Cardiac fibroblast (primary cell): ENCODE results near the gene ITGA3.

Experiments used
- DNase-seq, 2 donors: peaks; one replicate each; pipeline versions ENCODE4 v3.0.0 to v3.0.0-alpha.2; 2010; ENCODE audit warnings: low read depth in 2 of 2
- H3K4me3 ChIP-seq, 2 donors: replicated peaks in 1 of 2; 1 replicate in 1 of 2; 2 replicates in 1 of 2; pipeline ENCODE4 v1.5.1; 2011; ENCODE audit warnings: low read depth in 2 of 2, low read length in 2 of 2, mild to moderate bottlenecking in 2 of 2, moderate library complexity in 1 of 2
- CTCF ChIP-seq: IDR thresholded peaks from one replicate; pipeline ENCODE4 v1.5.1; 2011; ENCODE audit warnings: low read depth, mild to moderate bottlenecking, low read length, inconsistent platforms

Gene ITGA3

GRCh38 chr17:50107790-50108414 lies 52.0 kb downstream of the ITGA3 start:
- H3K4me3 ChIP-seq, result no peak overlapping the region
- DNase-seq, result peak in 1 of 2 donors; percentile 69
- TF ChIP-seq CTCF, result no peak

GRCh38 chr17:50108556-50108955 lies 52.6 kb downstream of the ITGA3 start:
- no peak for TF ChIP-seq CTCF
- H3K4me3 ChIP-seq, result no peak overlapping the region
- no peak for DNase-seq

- TF ChIP-seq CTCF, result no peak
- no peak overlapping the region for H3K4me3 ChIP-seq
- no peak for DNase-seq
Observed at GRCh38 chr17:50109207-50109606, 53.3 kb downstream of the ITGA3 start.

GRCh38 chr17:50109785-50110184 lies 53.9 kb downstream of the ITGA3 start:
- DNase-seq, result no peak
- H3K4me3 ChIP-seq, result no peak overlapping the region
- TF ChIP-seq CTCF, result no peak

GRCh38 chr17:50110591-50111349 lies 54.9 kb downstream of the ITGA3 start:
- TF ChIP-seq CTCF, result no peak
- peak in 1 of 2 donors; percentile 51 for DNase-seq
- H3K4me3 ChIP-seq, result no peak overlapping the region

GRCh38 chr17:50111673-50112655 lies 56.1 kb downstream of the ITGA3 start:
- no peak for DNase-seq
- TF ChIP-seq CTCF, result no peak
- H3K4me3 ChIP-seq, result no peak overlapping the region
